ENCODE data around the gene ABCC11.
A peak's percentile ranks its signal among the peaks of the same experiment; 100 is the strongest.

The ABCC11 gene

DNA sequence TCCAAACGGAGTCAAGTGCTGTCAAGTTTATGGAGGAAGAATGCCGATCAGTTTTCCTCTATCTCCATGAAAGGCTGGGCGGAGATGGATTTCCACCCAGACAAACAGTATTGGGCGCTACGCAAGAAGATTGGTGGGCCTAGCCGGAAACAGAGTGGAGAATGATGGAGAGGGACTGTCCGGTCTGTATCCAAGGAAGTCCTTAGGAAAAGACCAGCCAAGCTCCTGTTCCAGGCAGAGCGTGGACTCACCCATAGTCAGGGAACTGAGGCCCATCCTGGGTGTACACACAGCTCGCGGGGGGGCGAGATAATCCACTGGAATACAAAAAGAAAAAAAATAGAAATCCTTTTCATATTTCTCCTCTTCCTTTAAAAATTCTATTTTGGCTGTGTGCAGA, 90.0 kb downstream of the ABCC11 start:
- DNase-seq = no peak

DNA sequence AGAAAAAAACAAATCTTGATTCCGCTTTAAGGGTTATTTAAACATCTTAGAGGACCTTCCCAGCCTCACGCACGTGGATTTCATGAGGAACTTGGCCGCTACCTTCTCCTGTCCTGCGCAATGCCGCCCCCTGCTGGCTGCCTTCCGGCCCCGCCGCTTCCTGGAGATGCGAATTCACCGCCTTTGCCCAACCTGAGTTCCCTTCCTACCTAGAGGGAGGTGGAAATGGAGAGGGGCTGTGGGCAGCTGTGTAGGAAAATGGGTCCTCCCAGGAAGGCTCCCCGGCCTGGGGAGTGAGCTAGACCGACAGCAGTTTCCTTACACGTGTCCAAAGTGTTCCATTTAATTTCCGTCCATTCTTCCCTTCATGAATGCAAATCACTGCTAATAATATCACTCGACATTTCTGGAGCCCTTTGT, 90.5 kb downstream of the ABCC11 start:
- DNase-seq = peak; percentile 81

DNA sequence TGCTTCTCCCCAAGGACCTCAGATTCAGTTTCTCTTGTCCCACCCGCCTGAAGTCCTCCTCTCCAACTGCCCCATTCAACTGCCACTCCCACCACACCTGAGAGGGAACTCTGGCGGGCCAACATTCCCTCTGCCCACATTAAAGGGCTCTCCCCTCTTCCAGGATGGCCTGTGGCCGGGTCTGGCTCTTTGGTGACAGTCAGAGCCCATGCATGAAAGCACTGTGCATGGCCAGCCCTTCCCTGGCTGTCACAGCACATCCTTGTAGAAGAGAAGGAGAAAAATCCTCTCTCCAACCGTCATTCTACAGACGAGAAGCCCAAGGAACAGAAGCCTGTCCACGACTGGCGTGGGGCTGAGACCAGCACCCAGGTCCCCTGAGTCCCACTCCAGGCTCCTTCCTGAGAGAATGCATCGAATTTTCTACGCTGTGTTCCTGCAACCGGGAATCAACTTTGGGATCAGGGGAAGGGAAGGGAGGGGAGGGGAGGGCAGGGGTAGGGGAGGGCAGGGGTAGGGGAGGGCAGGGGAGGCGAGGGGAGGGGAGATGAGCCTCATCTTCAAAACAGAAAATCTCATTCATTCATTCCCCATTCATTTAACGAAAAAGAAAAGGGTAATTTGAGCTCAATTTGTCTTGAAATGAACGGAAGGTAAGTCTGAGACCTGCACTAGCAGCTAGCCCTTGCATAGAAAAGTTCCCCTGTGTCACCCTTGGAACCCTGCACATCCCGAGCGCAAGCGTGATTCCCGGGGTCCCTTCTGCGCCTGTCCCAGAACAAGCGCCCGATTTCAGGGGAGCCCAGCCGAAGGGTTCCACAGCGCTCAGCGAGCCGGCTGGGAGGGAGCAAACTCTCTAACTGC, 91.2 kb downstream of the ABCC11 start, which contains the start of gene ABCC12:
Gene ABCC12 (minus strand): TSS at position 68 of the 864 bp plus-strand sequence. CDS start 9,569 bp downstream, outside the sequence.
- no peak for DNase-seq

DNA sequence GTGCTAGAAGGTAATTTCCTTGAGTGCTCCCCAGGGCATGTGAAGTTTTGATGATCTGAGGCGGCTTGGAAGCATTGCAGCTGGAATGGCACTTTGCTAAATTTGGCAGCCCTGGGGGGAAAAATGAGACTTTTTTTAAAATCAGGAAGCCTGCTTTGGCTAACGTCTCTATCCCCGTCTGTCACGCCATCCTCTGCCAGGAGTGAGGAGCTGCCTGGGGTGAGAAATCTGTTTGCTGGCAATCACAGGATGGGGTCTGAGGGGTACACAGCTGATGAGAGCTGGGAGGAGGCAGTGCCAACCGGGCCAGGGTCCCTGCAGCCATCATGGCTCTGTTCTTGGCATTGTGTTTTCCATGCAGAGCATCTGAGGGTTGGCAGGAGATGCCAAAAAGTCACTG, 93.6 kb downstream of the ABCC11 start:
- no peak for DNase-seq

DNA sequence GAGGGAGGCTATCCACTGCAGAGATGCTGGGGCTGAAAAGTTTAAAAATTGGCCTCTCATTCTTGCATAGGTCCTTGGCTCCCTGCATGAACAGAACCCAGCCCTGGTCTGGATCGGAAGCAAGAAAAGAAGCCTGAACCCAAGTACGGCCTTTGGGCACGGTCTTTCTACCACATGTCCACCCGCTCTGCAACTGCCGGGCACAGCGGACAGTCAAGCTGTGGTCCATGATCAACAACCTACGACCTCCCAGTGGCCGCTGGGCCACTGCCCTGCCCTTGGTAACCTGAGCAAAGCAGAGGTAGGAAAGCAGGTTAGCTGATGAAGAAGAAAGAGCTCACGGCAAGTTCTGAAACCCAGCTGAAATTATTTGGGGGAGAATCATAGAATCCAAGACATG, 95.1 kb downstream of the ABCC11 start:
- no peak for DNase-seq

DNA sequence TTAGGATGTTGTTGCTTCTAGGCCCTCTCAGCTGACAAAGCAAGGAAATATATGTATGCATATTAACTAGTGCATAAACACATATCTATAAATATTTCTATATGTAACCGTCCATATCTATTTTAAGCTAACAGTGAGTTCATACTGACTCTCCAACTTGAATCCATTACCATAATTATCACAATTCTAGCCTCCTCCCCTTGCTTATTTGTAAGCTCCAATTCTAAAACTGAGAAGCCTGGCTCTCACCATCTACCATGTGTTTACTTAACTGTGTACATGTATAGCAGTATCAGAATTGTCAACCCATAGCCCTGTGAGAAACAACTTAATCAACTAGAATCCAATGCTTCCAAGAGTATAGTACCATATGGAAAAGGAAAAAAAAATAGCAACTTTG, 96.6 kb downstream of the ABCC11 start:
- DNase-seq = no peak

DNA sequence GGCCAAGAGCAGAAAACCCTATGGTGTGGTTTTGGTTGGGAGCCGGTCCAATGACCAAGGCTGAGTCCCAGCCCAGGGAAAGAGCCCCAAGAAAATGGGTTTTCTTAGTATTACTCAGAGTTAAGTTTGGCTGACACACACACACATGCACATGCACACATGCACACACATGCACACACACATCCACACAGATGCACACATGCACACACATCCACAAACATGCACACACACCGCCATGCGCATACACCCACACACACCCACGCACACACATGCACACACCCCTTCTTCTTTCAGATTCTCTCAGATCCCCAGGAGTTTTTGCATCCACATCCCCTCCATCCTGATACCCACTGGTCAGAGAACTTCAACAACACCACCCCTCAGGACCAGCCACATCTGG, 100.6 kb downstream of the ABCC11 start:
- DNase-seq = no peak

DNA sequence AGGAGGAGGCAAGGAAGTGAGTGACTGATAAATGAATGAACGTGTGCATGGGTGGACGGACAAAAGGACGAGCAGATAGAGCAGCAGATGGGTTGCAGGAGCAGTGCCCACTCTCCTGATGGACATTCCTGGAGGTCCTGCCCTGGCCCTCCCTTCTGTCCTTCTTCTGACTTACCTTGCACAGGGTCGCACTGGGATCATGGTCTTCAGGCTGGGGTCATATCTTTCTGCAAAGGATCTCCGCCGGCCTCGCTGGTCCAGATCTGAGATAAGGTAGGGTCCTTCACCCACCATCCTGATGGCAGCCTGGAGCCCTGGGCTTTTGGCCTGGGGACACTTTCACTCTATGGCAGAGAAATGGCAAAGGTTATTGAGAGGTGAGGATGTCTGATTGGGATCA, 101.2 kb downstream of the ABCC11 start:
- no peak for DNase-seq

DNA sequence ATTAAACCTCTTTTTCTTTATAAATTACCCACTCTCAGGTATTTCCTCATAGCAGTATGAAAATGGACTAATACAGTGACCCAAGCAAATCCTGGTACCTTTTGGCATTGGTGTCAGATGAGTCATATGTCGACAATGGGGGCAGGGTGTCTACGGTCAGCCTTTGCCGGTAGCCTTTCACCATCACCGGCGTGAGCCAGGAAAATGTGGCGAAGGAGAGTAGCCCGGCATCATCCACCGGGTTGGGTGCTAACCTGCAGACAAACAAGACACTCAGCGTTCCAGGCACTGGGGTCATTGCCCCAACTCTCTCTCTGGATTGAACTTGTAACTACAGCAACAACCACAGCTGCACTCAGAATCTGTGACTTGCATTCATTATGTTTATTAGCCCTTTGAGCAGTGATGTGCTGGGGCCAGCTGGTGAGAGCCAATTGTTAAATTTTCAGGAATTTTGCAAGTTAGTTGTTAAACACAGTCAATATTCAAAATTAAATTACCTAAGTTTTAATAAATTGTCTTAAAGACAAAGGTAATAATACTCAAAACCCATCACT, 103.4 kb downstream of the ABCC11 start:
- no peak for DNase-seq

DNA sequence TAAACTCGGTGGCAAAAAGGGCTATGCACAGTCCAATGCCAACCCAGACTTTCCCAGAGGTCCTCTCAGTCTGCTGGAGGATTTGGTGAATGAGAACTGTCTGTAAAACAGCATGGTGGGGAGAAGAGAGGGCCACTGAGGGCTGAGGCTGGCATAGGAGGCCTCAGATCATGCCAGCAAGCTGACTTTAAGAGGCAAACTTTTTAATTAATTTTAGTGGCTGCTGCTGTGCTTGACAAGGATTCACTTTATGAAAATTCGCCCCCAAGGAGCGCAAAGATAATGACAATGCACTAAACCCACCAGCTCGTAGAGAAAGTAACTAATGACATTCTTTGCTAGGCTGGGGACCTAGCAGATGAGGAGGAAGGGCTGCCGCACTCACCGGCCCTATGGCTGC, 106.5 kb downstream of the ABCC11 start:
- DNase-seq = no peak

DNA sequence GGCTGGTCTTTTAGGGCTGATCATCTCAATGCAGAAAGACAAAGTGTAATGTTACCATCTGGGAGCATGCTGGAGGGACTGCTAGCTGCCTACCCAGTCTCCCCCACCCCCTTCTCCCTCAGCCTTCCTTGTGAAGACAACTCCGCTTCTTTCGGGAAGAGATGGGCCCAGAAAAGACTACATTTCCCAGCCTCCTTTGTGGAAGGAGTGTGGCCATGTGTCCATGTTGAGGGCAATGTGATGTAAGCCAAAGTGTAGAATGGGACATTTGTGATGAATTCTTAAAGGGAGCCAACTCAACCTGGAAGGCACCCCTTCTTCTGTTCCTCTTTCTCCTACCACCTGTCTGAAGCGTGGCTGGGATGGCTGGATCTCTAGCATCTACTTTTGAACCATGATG, 107.8 kb downstream of the ABCC11 start:
- no peak for DNase-seq

DNA sequence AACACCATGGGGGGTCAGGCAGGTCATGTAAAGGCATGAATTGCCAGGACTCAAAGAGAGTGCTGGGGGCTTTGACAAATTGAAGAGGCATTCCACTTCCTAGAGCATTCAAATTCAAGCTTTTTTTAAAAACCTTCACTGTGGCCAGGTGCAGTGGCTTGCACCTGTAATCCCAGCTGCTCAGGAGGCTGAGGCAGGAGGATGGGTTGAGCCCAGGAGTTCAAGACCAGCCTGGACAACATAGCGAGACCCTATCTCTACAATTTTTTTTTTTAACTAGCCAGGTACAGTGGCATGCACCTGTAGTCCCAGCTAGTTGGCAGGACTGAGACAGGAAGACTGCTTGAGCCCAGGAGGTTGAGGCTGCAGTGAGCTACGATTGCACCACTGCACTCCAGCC, 108.8 kb downstream of the ABCC11 start:
- no peak for DNase-seq

DNA sequence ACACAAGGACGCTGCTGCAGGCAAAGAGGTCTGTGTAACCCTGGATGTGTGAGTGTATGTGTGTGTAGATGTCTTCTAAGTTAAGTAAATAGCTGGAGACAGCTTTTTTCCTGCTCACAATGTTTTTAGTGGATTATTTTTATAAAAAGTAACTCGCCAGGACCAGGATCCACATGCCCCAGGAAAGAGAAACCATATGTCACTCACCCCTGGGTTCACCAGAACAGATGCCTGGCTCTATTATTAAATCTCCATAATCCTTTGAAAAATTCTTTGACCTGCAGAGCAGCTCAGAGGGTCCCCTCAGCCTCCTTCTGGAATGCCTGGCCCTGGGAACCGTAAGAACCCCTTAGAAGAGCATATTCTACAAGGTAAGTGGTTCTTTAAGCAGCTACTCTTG, 109.5 kb downstream of the ABCC11 start:
- no peak for DNase-seq

DNA sequence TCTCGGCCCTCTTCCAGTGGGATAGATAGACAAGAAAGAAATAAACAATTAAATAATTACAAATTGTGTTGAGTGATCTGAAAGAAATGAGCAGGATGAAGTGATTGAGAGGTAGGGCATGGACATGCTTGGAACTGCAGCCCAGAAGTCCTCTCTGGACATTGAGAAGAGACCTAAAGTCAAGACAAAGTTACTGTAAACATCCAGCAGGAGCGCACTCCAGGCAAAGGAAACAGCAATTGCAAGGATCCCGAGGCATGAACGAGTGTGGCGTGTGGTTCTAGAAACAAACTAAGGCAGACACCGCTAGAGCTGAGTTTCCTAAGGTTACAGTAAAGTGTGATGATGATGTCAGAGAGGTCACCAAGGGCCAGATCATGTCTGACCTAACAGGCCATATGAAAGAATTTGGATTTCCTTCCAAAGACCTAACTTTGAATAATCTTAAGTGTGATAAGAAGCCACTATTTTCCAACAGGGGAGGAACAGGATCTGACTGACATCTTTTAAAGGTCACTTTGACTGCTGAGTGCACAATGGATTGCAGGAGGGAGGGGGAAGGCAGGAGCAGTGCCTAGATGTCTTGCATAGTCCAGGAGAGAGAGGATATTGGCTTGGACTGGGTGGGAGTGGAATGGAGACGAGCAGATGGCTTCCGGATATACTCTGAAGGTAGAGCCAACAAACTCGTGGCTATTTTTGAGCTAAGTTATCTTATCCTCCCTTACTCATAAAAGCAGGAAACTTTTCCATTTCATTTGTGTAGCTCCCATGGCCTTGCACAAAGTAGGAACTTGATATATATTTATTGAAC, 110.6 kb downstream of the ABCC11 start:
- DNase-seq = no peak

DNA sequence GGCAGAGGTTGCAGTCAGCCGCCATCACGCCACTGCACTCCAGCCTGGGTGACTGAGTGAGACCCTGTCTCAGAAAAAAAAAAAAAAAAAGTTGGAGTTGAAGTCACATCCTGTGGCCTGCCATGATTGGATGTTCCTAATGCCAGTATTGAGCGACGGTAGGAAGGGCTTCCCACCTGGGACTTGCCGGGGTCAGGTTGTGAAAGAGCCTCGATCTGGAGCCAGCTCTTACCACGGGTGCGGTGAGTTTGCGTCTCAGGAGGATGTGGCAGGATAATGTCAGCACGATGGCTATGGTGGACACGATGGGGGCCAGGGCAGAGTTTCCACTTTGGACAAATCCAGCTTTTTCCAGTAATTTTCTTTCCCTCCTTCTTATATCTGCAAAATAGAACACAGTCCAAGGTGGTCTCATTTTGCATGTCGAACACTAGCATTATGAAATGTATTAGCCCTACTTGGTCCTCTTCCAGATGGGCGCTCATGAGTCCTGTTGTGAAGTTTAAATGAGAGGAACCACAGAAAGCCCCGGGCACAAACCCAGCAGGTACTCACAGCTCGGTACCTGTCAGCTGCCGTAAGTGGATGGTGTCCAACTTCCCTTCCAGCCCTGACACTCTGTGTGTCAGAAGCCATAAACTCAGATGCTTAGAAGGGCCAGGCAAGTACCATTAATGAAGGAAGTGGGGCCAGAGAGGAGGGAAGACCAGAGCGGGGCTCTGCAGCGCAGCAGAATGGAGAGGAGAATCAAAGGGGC, 113.7 kb downstream of the ABCC11 start:
- no peak for DNase-seq

DNA sequence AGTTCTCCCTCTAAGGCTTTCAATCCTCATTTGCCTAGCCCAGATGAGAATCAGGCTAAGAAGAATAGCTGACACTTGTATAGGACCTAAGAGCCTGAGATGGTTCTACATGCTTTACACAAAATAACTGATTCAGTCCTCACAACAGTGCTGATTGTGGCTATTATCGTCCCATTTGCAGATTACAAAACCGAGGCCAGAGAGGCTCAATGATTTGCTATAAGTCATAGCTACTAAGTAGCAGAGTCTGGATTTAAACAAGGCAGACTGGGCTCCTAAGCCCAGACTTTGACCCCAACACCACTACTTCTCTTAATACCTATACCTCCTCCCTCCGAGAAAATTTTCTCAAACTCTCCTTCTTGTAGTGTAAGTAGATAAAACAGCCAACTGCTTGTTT, 114.6 kb downstream of the ABCC11 start:
- no peak for DNase-seq

DNA sequence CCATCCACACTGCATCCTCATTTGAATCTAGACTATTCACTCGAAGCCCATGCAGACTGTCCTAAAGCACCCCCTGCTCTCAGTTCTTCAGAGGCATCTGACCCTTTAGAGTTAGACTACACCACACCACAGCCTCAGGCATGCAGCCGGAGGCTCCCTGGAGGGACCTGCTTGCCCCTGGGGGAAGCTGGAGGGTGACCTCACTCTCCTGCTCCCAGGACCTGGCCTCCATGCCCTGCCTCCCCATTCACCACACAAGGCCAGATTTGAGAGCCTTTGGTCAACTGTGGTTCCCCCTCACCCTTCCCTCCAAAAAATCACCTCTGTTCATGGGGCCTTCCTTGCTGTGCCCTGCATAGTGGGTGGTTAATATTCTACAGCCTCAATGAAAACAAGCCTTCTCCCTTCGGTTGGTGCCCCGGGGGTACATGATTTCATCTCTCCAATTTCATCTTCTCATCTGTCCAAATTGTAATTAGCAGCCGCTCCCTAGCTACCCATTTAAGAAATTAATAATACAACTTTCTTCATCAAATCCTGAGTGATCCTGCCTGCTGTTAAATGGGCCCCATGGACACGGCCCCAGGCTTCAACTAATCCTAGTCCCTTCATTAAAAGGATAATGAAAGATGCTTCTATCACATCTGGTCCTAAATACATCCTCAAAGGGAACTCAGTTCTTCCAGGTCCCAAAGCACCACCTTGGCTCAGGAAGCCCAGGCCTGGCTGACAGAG, 116.0 kb downstream of the ABCC11 start:
- DNase-seq = no peak

DNA sequence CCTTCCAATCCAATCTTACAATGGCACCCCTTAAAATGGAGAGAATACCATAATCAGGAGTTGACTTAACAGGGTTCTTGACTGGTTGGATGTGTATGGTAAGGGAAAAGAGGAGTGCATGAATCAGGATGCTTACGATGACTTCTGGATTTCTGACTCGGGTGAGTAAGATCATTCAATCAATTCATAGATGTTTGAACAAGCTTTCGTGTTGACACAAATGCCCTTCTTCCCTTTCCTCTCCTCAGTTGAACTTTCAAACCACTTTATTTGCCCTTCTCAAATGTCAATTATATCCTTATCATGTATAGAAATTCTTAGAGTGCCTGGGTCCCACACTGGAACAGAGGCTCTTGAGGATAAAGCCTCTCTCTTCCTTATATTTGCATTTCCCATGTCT, 117.4 kb downstream of the ABCC11 start:
- no peak for DNase-seq

DNA sequence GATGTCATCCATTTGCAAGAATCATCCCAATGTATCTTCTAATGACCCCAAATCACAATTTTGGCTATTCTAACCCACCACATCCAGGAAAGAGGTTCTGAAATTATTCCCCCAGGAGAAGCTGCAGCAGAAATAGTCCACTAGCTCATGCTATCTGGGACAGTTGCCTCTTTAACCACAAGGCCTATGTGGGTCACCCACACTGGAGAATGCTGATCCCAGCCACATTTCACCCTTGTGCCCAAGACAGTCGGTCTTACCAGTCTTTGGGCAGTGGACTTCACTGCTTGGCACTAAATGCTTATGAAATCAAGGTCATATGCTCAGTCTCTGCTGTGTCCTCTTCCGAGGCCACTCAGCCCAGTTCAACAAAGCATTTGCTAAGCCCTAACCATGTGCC, 118.6 kb downstream of the ABCC11 start:
- DNase-seq = no peak

DNA sequence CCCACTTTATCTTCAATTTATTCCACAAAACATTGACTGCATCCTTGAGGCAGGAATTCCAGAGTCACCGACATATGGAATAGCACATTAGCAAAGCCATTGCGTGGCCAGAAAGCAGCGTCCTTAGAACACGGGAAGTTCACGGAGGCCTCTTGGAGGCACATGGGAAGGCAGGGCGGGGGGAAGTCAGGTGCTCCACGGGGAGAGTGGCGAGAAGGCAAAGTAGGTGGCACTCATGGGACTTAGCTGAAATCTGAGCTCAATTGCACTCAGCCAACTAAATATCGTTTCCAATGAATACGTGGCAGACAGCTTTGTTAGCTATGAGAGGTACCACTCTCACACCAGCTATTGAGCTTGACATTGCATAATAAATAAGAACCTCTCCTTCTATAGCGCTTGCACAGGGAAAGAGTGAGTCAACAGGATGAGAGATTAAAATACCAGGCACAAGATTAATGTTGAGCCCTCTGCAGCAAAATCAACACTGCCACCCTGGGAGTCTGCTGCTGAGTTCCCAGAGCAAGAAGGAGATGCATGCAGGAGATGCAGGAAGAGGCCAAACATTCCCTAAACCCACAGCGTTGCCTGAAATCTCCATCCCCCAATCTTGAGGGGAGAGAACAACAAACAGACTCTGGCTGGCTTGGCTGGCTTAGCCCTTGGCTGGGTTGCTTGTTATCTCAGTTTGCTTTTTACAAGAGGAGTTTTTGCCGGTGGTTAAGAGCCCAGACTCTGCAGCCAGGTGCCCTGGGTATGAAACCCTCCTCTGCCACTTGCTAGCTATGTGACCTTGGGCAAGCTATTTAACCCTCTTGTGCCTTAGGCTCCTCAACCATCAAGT, 120.3 kb downstream of the ABCC11 start:
- no peak for DNase-seq

DNA sequence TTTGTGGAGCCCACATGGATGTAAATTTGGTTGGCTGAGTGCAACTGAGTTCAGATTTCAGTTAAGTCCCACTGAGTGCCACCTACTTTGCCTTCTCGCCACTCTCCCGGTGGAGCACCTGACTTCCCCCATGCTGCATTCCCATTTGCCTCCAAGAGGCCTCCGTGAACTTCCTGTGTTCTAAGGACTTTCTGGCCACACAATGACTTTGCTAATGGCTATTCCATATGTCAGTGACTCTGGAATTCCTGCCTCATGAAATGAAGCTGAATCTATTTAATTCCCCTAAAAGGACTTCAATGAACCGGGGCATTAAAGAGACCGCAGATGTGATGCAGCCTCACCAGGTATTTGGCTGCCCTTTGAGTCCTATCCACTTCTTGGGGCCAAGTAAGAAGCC, 121.5 kb downstream of the ABCC11 start:
- peak; percentile 30 for DNase-seq
